GM12873 (cell line): ENCODE data around the gene CDK5RAP2.

ENCODE experiments used
- CTCF ChIP-seq: IDR thresholded peaks from 2 replicates; pipeline ENCODE4 v1.5.1; 2012; ENCODE audit warnings: low read depth, mild to moderate bottlenecking, moderate library complexity, low read length, control low read depth; ENCODE audit not compliant: insufficient read depth; ENCODE audit errors: missing control alignments

Gene CDK5RAP2

GRCh38 chr9:120465685-120466407 lies 114.1 kb downstream of the CDK5RAP2 start:
- no peak for TF ChIP-seq CTCF

- TF ChIP-seq CTCF = no peak
These were observed 115.0 kb downstream of the CDK5RAP2 start for GRCh38 chr9:120464887-120465421.

- no peak for TF ChIP-seq CTCF
These were observed 115.6 kb downstream of the CDK5RAP2 start for GRCh38 chr9:120464176-120464886.

GRCh38 chr9:120463765-120464164 lies 116.2 kb downstream of the CDK5RAP2 start:
- no peak for TF ChIP-seq CTCF

- no peak for TF ChIP-seq CTCF
These were observed 123.7 kb downstream of the CDK5RAP2 start for GRCh38 chr9:120456218-120456617.

- TF ChIP-seq CTCF = no peak
These were observed 125.5 kb downstream of the CDK5RAP2 start for GRCh38 chr9:120454467-120454866.

- no peak for TF ChIP-seq CTCF
These were observed 126.2 kb downstream of the CDK5RAP2 start for GRCh38 chr9:120453792-120454191.
